ENCODE measurements around the gene EFEMP2. TPM values are rescaled to one million over a fixed set of nuclear protein-coding genes. Genes with fewer than 3 reads are reported as not detected.
A peak's percentile ranks its signal among the peaks of the same experiment; 100 is the strongest.

Gene EFEMP2
- total RNA-seq, 1 experiment from 2014 or later, result 23.7 TPM

- CTCF ChIA-PET, result no interaction called here
- Histone ChIP-seq H3K4me1 (ENCODE audit: control insufficient read depth, insufficient read depth, low read length) (peaks cover 34% of the 10 kb centered on the region), H3K36me3 (ENCODE audit: control insufficient read depth, insufficient read depth, low read length) (peaks cover 29% of the 10 kb centered on the region), H3K27ac (ENCODE audit: low read length) (peak overlapping the region; percentile 8; the same call in 1 of the 2 replicates), H3K9me3 (ENCODE audit: control insufficient read depth, insufficient read depth, low read depth, low read length) (no peaks in the 10 kb centered on the region), H3K27me3 (ENCODE audit: control insufficient read depth, insufficient read depth, low read length) (no peaks in the 10 kb centered on the region), H3K4me3 (ENCODE audit: low read depth in 2 of 2, low read length in 2 of 2) (no peak overlapping the region)
- in situ Hi-C loops (cut with HindIII; ENCODE audit: low pct_unique_long_range_greater_than_20kb, low sequenced_read_pairs) (no loop called here), intact Hi-C loops (cut with micrococcal nuclease; ENCODE audit: unreplicated experiment) (loop anchor here (10.0 kb wide), 1 partner anchor 299 kb away; the partner anchor contains the start of gene LTBP3)
- DNase-seq (ENCODE audit: low read depth, low spot score) (no peak), ATAC-seq (no peak)
- BruUV-seq (replicated peaks), result no TSS peak
- POLR2A ChIA-PET, result interaction anchor here (1.2 kb wide), 1 partner anchor 142 kb away, joined by 8 read pairs; the partner anchor contains the start of gene KAT5
- TF ChIP-seq REST (IDR thresholded peaks at IDR 0.05; ENCODE audit: insufficient read depth in 1 of 2, low read depth in 2 of 2, low read length in 1 of 2) (no peak), SIN3A (IDR thresholded peaks at IDR 0.05; ENCODE audit: borderline replicate concordance, insufficient read depth, low read depth, low read length) (no peak), POLR2AphosphoS5 (IDR thresholded peaks at IDR 0.05; ENCODE audit: low read depth, low read length) (no peak), CTCF (IDR thresholded peaks at IDR 0.05) (no peak), TCF7L2 (IDR thresholded peaks at IDR 0.05; ENCODE audit: low read depth, low read length) (no peak)
Measured at GRCh38 chr11:65854161-65854592, 18.4 kb downstream of the EFEMP2 start.

GRCh38 chr11:65853246-65853979, 19.2 kb downstream of the EFEMP2 start:
- no peak for ATAC-seq
- H3K27ac ChIP-seq (ENCODE audit: low read length), result peak overlapping the region; percentile 18; the same call in 1 of the 2 replicates
- in situ Hi-C loops (cut with HindIII; ENCODE audit: low pct_unique_long_range_greater_than_20kb, low sequenced_read_pairs) (no loop called here), intact Hi-C loops (cut with micrococcal nuclease; ENCODE audit: unreplicated experiment) (loop anchor here (10.0 kb wide), 1 partner anchor 299 kb away; the partner anchor contains the start of gene LTBP3)
- ChIA-PET CTCF (no interaction called here), POLR2A (interaction anchor here (0.5 to 1.6 kb wide), 3 partner anchors 18 to 274 kb away, joined by 5 to 8 read pairs (median 5); partner anchors contain the start of gene KAT5)
- DNase-seq (ENCODE audit: low read depth, low spot score), result no peak
- TF ChIP-seq TCF7L2 (IDR thresholded peaks at IDR 0.05; ENCODE audit: low read depth, low read length) (no peak), POLR2AphosphoS5 (IDR thresholded peaks at IDR 0.05; ENCODE audit: low read depth, low read length) (peak; percentile 79; the same call in 1 of the 2 replicates), CTCF (IDR thresholded peaks at IDR 0.05) (peak; percentile 55), REST (IDR thresholded peaks at IDR 0.05; ENCODE audit: insufficient read depth in 1 of 2, low read depth in 2 of 2, low read length in 1 of 2) (no peak), SIN3A (IDR thresholded peaks at IDR 0.05; ENCODE audit: borderline replicate concordance, insufficient read depth, low read depth, low read length) (peak; percentile 39; the same call in 1 of the 2 replicates)
- H3K4me3 ChIP-seq (ENCODE audit: low read depth in 2 of 2, low read length in 2 of 2), result no peak overlapping the region
- no TSS peak for BruUV-seq (replicated peaks)
- peaks cover 36% of the 10 kb centered on the region for H3K4me1 ChIP-seq (ENCODE audit: control insufficient read depth, insufficient read depth, low read length)
- peaks cover 29% of the 10 kb centered on the region for H3K36me3 ChIP-seq (ENCODE audit: control insufficient read depth, insufficient read depth, low read length)
- no peaks in the 10 kb centered on the region for H3K9me3 ChIP-seq (ENCODE audit: control insufficient read depth, insufficient read depth, low read depth, low read length)
- H3K27me3 ChIP-seq (ENCODE audit: control insufficient read depth, insufficient read depth, low read length), result no peaks in the 10 kb centered on the region

Measured in Panc1 (cell line).